Spinal cord (tissue), 10 donors: ENCODE data around the gene CSF2. TPM values are rescaled to one million over a fixed set of nuclear protein-coding genes. Genes with fewer than 3 reads are reported as not detected.
"Not testable (repeated sequence)": the region's sequence is repeated elsewhere in the genome, so short reads cannot be mapped to it uniquely, and the experiment has no call there.

Experiments
- DNase-seq, 6 donors: peaks; one replicate each; pipeline versions ENCODE4 v3.0.0 to v3.0.0-alpha.2; 2013 to 2015; ENCODE audit warnings: low spot score in 6 of 6, low read depth in 4 of 6
- H3K27ac ChIP-seq: one replicate; pipeline ENCODE4 v1.5.1; 2013; ENCODE audit warnings: low read depth, low read length, control low read depth
- H3K27me3 ChIP-seq: one replicate; pipeline ENCODE4 v1.6.1; 2013; ENCODE audit warnings: low read length; ENCODE audit not compliant: control insufficient read depth, insufficient read depth
- H3K36me3 ChIP-seq: one replicate; pipeline ENCODE4 v1.6.1; 2013; ENCODE audit warnings: low read length; ENCODE audit not compliant: control insufficient read depth, insufficient read depth
- H3K4me1 ChIP-seq: one replicate; pipeline ENCODE4 v1.6.1; 2013; ENCODE audit warnings: low read length; ENCODE audit not compliant: control insufficient read depth, insufficient read depth
- H3K4me3 ChIP-seq: one replicate; pipeline ENCODE4 v1.5.1; 2013; ENCODE audit warnings: low read depth, low read length, control low read depth
- H3K9me3 ChIP-seq: one replicate; pipeline ENCODE4 v1.6.1; 2013; ENCODE audit warnings: low read length; ENCODE audit not compliant: control insufficient read depth, insufficient read depth
- WGBS: methylation state at CpG from one replicate; pipeline ENCODE4 v1.1.5; 2013; ENCODE audit warnings: missing lambda C conversion rate; ENCODE audit not compliant: insufficient coverage; 5-methylcytosine and 5-hydroxymethylcytosine counted together
- polyA plus RNA-seq, 2 donors: library from polyadenylated mRNA; unstranded; fragments of 120-200 nt; gene quantifications; one replicate each; pipeline ENCODE4 v1.2.1, GENCODE V29; 2013; ENCODE audit not compliant: insufficient read length in 2 of 2
- total RNA-seq, 2 donors: library from RNA; depleted of rRNA in 1 of 2; stranded (reverse); fragments of 120-200 nt in 1 of 2; fragments of >200 nt in 1 of 2; gene quantifications; one replicate each; pipeline versions ENCODE4 v1.2.3 to v1.2.4, GENCODE V29; 2013 to 2014
- donor health status: healthy.

Gene CSF2
- total and polyA plus RNA-seq, 4 donors, result not detected

DNA sequence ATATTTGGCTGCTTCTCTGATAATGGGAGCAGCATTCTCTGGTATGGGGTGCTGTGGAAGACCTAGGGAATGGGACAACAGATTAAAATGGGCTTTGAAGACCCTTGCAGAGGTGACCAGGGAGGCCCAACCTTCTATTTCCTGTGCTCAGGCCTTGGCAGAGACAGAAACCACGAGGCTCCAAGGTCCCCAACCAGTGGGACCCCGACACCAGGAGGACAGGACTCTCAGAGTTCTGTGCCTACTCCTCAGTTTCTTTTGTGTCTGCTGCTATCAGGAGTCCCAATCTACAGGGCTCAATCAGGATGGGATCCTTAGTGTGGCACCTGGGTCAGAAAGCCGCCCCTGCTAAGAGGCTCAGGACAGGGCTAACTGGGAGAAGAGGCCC lies 29.3 kb downstream of the CSF2 start:
- peaks cover 3% of the 10 kb centered on the region for H3K4me1 ChIP-seq
- DNase-seq, result no peak
- no peak overlapping the region for H3K27ac ChIP-seq
- H3K9me3 ChIP-seq, result no peaks in the 10 kb centered on the region
- no peak overlapping the region for H3K4me3 ChIP-seq
- H3K36me3 ChIP-seq, result no peaks in the 10 kb centered on the region
- no peaks in the 10 kb centered on the region for H3K27me3 ChIP-seq
- 80% methylated on average over 3 of the region's 3 CpGs for WGBS

DNA sequence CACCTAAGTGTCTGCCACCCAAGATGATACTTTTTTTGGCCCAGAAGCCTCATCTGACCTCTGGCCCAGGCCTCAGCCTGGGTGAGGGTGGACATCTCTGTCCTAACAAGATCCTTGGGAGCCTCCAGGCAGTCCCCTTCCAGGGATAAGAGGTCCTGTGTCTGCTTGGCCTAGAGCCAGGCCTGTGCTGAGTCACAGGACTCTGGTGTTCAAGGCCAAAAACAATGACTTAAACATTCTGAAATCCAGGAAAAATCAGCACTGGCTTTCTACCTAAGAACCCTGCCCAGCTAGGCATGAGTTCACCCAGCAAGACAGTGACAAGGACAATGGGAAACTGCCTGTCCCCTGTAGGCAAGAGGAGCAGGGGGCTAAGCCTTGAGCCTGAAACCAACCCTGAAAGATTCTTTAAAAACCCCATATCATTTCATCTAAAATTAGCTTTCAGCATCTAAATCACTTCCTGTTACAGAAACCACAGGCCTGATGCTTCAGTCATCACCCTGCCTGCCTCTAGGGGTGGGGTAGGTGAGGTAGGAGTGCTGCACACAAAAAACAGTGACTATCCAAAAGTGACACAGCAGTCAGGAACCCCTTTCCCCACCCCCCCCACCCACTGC lies 29.9 kb downstream of the CSF2 start:
- Histone ChIP-seq H3K36me3 (no peaks in the 10 kb centered on the region), H3K9me3 (no peaks in the 10 kb centered on the region), H3K4me3 (no peak overlapping the region), H3K27ac (no peak overlapping the region), H3K27me3 (no peaks in the 10 kb centered on the region), H3K4me1 (peaks cover 3% of the 10 kb centered on the region)
- DNase-seq, result peak in 1 of 6 donors; percentile 39

DNA sequence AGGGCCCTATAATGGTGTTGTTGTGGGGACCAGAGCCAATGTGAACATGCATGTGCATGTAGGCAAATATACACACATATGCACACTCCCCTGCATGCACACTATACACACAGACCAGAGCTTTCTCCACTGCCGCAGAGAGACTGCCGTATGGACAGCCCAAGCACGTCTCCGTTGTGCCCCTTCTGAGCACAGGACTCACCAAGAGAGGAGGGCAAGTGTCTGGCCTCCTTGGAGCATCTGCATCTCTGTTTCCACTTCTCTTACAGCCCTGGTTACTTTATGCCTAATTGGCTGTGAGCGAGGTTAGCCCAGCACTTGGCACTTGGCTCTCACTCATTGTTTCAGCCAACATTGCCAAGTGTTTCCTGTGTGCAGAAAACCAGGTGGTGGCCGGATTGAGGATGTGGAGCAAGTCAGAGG lies 30.4 kb downstream of the CSF2 start:
- no peak for DNase-seq
- 95% methylated on average over 5 of the region's 6 CpGs for WGBS
- Histone ChIP-seq H3K36me3 (no peaks in the 10 kb centered on the region), H3K4me3 (no peak overlapping the region), H3K27ac (no peak overlapping the region), H3K9me3 (no peaks in the 10 kb centered on the region), H3K27me3 (no peaks in the 10 kb centered on the region), H3K4me1 (peaks cover 3% of the 10 kb centered on the region)

DNA sequence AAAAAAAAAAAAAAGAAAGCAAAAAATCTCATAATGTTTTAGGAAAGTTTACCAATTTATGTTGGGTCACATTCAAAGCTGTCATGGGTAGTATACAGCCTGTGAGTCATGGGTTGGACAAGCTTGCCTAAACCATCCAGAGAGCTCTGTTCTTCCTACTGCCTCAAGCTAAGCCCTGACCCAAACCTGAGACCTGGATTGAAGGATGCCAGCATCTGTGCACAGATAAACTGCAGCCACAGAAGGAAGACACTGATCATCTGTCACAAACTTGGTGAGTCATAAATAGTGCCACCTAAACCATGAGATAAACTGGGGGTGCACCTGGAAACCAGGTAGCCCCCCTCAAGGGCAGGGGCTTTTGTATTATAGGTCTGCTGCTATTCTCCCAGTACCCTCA lies 31.0 kb downstream of the CSF2 start:
- Histone ChIP-seq H3K4me3 (no peak overlapping the region), H3K36me3 (no peaks in the 10 kb centered on the region), H3K27ac (no peak overlapping the region), H3K9me3 (no peaks in the 10 kb centered on the region), H3K27me3 (no peaks in the 10 kb centered on the region), H3K4me1 (peaks cover 3% of the 10 kb centered on the region)
- no peak for DNase-seq

DNA sequence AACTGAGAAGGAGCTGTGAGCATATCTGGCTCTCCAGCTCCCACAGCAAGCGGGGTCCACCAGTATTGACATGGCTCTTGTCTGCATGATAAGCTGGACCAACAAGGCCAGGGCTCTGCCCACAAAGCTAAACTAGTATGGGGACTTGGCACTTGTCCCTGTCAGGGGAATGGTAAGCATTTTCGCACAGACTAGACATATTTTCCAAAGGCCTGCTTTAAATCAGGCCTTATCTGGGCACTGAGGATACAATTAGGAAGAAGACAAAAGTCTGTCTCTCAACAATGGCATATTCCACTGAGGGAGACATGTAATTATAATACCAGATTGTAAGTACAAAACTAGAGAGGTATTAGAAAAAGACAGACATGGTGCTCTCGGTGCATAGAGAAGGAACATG lies 32.1 kb downstream of the CSF2 start:
- Histone ChIP-seq H3K36me3 (no peaks in the 10 kb centered on the region), H3K9me3 (no peaks in the 10 kb centered on the region), H3K27me3 (no peaks in the 10 kb centered on the region), H3K27ac (no peak overlapping the region), H3K4me3 (no peak overlapping the region), H3K4me1 (peaks cover 3% of the 10 kb centered on the region)
- no peak for DNase-seq
- 90% methylated on average over 1 of the region's 3 CpGs for WGBS

DNA sequence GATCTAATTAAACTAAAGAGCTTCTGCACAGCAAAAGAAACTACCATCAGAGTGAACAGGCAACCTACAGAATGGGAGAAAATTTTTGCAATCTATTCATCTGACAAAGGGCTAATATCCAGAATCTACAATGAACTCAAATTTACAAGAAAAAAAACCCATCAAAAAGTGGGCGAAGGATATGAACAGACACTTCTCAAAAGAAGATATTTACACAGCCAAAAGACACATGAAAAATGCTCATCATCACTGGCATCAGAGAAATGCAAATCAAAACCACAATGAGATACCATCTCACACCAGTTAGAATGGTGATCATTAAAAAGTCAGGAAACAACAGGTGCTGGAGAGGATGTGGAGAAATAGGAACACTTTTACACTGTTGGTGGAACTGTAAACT lies 34.9 kb downstream of the CSF2 start:
- not testable (repeated sequence) for DNase-seq, H3K27me3 ChIP-seq, H3K36me3 ChIP-seq, H3K4me1 ChIP-seq, H3K9me3 ChIP-seq, H3K27ac ChIP-seq, H3K4me3 ChIP-seq
- no CpG with 5 or more reads among the region's 1 CpG for WGBS

DNA sequence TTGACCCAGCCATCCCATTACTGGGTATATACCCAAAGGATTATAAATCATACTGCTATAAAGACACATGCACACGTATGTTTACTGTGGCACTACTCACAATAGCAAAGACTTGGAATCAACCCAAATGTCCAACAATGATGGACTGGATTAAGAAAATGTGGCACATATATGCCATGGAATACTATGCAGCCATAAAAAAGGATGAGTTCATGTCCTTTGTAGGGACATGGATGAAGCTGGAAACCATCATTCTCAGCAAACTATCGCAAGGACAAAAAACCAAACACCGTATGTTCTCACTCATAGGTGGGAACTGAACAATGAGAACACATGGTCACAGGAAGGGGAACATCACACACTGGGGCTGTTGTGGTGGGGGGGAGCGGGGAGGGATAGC lies 35.4 kb downstream of the CSF2 start:
- H3K36me3 ChIP-seq, H3K4me3 ChIP-seq, H3K27me3 ChIP-seq, H3K9me3 ChIP-seq, H3K27ac ChIP-seq, H3K4me1 ChIP-seq, DNase-seq: not testable (repeated sequence)
- whole genome bisulfite sequencing, result no CpG with 5 or more reads among the region's 4 CpGs

DNA sequence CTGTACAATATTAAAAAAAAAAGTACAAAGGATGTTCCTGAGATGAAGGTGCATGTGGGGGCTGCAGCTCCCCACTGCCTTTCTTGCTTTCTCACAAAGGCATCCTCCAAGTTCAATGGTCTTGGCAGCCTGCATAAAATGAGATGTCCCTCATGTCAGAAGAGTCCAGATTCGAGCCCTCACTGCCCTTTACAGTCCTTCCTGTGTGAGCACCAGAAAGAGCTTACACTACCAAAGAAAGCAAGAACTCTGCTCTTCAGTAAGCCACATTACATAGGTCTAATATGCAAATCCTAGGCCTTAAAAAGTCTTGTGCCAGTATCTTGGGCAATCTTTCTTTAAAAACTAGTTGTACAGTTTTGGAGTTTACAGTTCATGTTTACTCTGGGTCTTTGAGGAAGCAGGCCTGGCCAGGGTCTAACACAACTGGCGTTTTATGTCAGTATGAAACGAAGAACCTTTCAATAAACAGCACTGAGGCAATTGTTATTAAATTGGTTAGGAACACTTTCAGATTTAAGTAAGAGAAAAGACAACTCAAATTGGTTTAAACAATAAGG lies 36.0 kb downstream of the CSF2 start:
- DNase-seq, result no peak
- Histone ChIP-seq H3K4me1 (no peaks in the 10 kb centered on the region), H3K27ac (no peak overlapping the region), H3K9me3 (peaks cover 1% of the 10 kb centered on the region), H3K27me3 (no peaks in the 10 kb centered on the region), H3K4me3 (no peak overlapping the region), H3K36me3 (no peaks in the 10 kb centered on the region)
- 82% methylated on average over 1 of the region's 3 CpGs for WGBS

DNA sequence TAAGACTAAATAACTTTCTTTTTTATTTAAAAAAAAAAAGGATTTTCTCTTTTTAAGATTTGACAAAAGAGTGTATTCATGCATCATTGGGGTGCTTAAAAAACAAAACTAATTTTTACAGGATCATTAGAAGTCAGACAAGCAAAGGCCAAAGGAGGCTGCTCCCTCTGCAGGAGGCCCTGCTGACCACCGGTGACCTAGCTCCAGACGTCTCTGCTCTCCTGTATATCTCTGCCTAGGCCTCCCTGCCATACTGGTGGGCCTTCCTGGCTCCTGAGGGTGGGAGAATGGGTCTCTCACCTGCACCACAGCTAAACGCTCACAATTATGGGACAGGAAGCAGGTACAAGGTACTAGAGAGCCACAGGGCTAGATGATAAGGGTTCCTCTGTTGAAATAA lies 36.6 kb downstream of the CSF2 start:
- no peak overlapping the region for H3K4me3 ChIP-seq
- H3K4me1 ChIP-seq, result no peaks in the 10 kb centered on the region
- no peaks in the 10 kb centered on the region for H3K27me3 ChIP-seq
- peaks cover 1% of the 10 kb centered on the region for H3K9me3 ChIP-seq
- H3K36me3 ChIP-seq, result no peaks in the 10 kb centered on the region
- no CpG with 5 or more reads among the region's 3 CpGs for WGBS
- no peak overlapping the region for H3K27ac ChIP-seq
- no peak for DNase-seq

DNA sequence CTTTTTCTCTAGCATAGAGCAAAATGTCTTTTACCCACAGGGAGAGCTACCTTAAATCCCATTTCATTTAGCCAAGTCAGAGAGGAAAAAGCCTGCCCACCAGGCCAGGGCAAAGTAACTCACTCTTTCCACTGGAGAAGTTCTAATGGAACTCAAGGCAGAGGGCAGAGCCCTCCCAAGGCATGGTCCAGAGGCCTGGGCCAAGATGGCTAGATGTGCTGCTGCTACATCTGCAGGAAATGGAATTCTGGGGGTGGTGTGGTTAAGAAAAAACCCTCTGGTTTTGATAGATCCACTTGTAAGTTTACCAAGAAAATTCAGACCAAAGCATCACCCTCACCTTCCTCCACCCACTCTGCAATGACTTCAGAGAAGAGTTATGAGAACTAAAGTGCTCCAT lies 37.3 kb downstream of the CSF2 start:
- no peak for DNase-seq
- no peaks in the 10 kb centered on the region for H3K36me3 ChIP-seq
- no peak overlapping the region for H3K27ac ChIP-seq
- H3K4me1 ChIP-seq, result no peaks in the 10 kb centered on the region
- no peak overlapping the region for H3K4me3 ChIP-seq
- no peaks in the 10 kb centered on the region for H3K27me3 ChIP-seq
- peaks cover 1% of the 10 kb centered on the region for H3K9me3 ChIP-seq
